ENCODE measurements around the gene OR51G2.

OR51G2 gene

DNA sequence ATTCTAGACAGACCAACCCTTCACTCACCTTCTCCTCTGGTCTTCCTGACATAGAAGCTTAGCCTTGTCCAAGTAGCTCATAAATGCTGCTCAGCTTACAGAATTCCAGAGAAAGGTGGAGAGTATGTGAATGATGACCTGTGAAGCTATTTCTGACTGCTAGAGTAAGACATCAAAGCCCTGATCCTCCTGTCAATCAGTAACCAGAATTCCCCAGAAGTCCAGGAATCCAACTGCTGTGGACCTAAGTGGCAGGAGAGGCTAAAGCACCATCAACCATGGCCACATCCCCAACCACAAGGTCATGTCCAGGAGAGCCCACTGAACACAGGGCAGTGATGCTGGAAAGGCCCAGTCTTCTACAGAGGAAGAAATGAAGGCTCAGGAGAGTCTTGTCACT, 2.6 kb downstream of the OR51G2 start:
- no peaks in the 10 kb centered on the region for H3K36me3 ChIP-seq (ENCODE audit: control insufficient read depth, insufficient read depth, low read length)
- H3K4me3 ChIP-seq (ENCODE audit: low read depth, low read length): no peak overlapping the region
- H3K27me3 ChIP-seq (ENCODE audit: control insufficient read depth, insufficient read depth, low read length): no peaks in the 10 kb centered on the region
- no peaks in the 10 kb centered on the region for H3K9me3 ChIP-seq (ENCODE audit: control insufficient read depth, insufficient read depth, low read length)
- no peaks in the 10 kb centered on the region for H3K4me1 ChIP-seq (ENCODE audit: control insufficient read depth, insufficient read depth, low read length)
- H3K9ac ChIP-seq (ENCODE audit: low read depth, low read length): no peak overlapping the region

DNA sequence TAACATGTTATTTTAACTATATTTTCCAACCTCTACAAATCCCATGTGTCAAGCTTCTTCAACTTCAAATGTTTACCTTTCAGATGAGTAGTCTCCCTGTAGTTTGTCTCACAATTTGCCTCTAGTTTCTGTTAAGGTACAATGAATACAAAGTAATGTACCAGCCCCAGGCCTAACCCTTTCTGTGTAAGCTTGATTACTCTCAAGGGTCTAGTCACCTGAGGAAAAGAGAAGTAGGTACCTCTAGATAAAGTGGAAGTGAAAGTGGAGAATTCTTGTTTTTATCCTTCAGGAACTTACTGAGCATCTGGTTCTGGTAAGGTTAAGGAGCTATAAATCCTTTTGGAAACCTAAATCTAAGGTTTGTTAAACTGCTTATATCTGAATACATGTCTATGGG, 15.7 kb downstream of the OR51G2 start, which contains the start of gene OR51A7:
TSS of gene OR51A7 (plus strand) at position 300 of the 400 bp plus-strand sequence. CDS start 3,587 bp downstream, outside the sequence.
- Histone ChIP-seq H3K27me3 (ENCODE audit: control insufficient read depth, insufficient read depth, low read length) (no peaks in the 10 kb centered on the region), H3K9me3 (ENCODE audit: control insufficient read depth, insufficient read depth, low read length) (no peaks in the 10 kb centered on the region)

DNA sequence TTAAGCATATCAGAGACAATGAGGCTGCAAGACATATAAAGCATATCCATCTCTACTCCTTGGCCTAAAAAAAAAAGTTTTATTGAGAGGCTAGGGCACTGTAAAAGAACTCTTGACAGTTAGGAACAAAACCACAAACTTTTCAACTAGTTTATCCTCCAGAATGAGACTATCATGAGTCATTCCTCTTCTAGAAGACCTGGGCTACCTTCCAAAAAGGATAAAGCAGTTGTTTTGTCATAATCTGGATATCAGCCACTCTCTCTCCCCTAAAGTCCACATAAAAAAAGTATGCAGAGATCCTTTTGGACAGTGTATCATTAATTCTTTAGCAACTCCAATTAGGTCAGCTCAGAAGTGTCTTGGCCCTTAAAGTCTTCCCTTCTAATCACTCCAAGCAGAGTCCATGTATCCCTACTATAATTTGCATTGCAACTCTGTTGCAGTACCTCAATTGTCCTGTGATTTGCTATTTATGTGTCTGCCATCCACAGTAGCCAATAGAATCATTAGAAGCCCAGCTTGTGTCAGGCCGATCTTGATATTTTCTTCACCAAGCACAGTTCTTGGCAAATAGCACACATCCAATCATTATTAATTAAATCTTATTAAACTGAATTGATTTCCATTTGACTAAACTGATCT, 27.0 kb downstream of the OR51G2 start:
- Histone ChIP-seq H3K4me1 (ENCODE audit: control insufficient read depth, insufficient read depth, low read length) (no peaks in the 10 kb centered on the region), H3K9ac (ENCODE audit: low read depth, low read length) (no peak overlapping the region), H3K9me3 (ENCODE audit: control insufficient read depth, insufficient read depth, low read length) (no peaks in the 10 kb centered on the region), H3K27me3 (ENCODE audit: control insufficient read depth, insufficient read depth, low read length) (no peaks in the 10 kb centered on the region), H3K4me3 (ENCODE audit: low read depth, low read length) (no peak overlapping the region), H3K36me3 (ENCODE audit: control insufficient read depth, insufficient read depth, low read length) (no peaks in the 10 kb centered on the region)

More for the DNA sequence above, 15.7 kb downstream of the OR51G2 start, which contains the start of gene OR51A7:
- Histone ChIP-seq H3K4me1 (ENCODE audit: control insufficient read depth, insufficient read depth, low read length) (no peaks in the 10 kb centered on the region), H3K4me3 (ENCODE audit: low read depth, low read length) (no peak within 1 kb of the TSS), H3K36me3 (ENCODE audit: control insufficient read depth, insufficient read depth, low read length) (no peaks in the 10 kb centered on the region), H3K9ac (ENCODE audit: low read depth, low read length) (no peak within 1 kb of the TSS)

DNA sequence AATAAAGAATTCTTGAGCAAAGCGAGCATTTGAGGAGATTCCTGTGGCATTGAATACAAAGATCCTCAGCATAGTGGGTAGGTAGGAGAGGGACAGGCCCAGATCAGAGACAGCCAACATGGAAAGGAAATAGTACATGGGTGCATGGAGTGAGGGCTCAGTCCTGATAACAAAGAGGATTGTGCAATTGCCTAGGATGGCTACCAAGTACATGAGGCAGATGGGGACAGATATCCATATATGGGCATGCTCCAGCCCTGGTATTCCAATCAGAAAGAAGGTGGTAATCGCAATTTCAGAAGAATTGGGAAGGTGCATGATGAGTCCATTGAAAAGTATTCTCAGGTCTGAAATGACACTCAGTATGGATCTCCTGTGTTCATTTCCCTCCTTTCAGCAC, 28.9 kb downstream of the OR51G2 start:
- Histone ChIP-seq H3K27me3 (ENCODE audit: control insufficient read depth, insufficient read depth, low read length) (no peaks in the 10 kb centered on the region), H3K36me3 (ENCODE audit: control insufficient read depth, insufficient read depth, low read length) (no peaks in the 10 kb centered on the region), H3K4me1 (ENCODE audit: control insufficient read depth, insufficient read depth, low read length) (no peaks in the 10 kb centered on the region), H3K4me3 (ENCODE audit: low read depth, low read length) (no peak overlapping the region), H3K9me3 (ENCODE audit: control insufficient read depth, insufficient read depth, low read length) (no peaks in the 10 kb centered on the region), H3K9ac (ENCODE audit: low read depth, low read length) (no peak overlapping the region)

DNA sequence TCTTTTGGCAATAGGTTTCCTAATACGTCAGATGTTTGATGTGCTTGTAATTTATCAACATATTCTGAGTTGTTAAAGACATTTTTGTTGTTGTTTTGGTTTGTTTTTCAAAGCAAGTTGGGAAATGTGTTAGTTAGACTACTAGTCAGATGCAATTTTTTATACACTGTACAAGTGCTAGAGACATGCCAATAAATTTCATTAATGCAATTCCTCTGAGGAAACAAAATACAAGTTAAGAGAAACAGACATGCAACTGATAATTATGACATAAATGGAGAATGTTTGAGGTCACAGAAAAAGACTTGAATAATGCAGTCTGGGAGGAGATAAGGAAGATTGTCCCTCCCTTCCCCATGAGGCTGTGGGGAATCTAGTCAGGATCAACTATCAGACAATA, 31.6 kb downstream of the OR51G2 start:
- H3K27me3 ChIP-seq (ENCODE audit: control insufficient read depth, insufficient read depth, low read length): no peaks in the 10 kb centered on the region
- no peak overlapping the region for H3K4me3 ChIP-seq (ENCODE audit: low read depth, low read length)
- no peaks in the 10 kb centered on the region for H3K36me3 ChIP-seq (ENCODE audit: control insufficient read depth, insufficient read depth, low read length)
- H3K9ac ChIP-seq (ENCODE audit: low read depth, low read length): no peak overlapping the region
- H3K9me3 ChIP-seq (ENCODE audit: control insufficient read depth, insufficient read depth, low read length): no peaks in the 10 kb centered on the region
- no peaks in the 10 kb centered on the region for H3K4me1 ChIP-seq (ENCODE audit: control insufficient read depth, insufficient read depth, low read length)

DNA sequence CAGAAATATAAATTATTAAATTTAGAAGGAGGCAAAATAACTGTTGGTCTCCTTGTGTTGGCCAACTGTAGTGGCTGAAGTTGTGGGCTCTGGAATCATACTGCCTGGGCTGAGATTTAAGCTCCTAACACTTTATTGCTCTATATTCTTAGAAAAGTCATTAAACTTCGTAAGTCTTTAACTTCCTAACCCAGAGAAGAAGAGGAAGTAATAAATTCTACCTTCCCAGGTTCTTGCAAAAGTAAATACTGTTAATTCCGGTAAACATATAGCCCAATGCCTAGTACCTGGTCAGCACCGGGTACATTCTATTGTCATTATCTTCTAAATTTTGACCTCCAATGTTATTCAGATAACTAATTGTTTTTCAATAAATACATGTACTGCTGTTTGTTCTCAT, 33.0 kb downstream of the OR51G2 start:
- no peak overlapping the region for H3K4me3 ChIP-seq (ENCODE audit: low read depth, low read length)
- no peaks in the 10 kb centered on the region for H3K9me3 ChIP-seq (ENCODE audit: control insufficient read depth, insufficient read depth, low read length)
- H3K4me1 ChIP-seq (ENCODE audit: control insufficient read depth, insufficient read depth, low read length): no peaks in the 10 kb centered on the region
- H3K9ac ChIP-seq (ENCODE audit: low read depth, low read length): no peak overlapping the region
- H3K36me3 ChIP-seq (ENCODE audit: control insufficient read depth, insufficient read depth, low read length): no peaks in the 10 kb centered on the region
- no peaks in the 10 kb centered on the region for H3K27me3 ChIP-seq (ENCODE audit: control insufficient read depth, insufficient read depth, low read length)

DNA sequence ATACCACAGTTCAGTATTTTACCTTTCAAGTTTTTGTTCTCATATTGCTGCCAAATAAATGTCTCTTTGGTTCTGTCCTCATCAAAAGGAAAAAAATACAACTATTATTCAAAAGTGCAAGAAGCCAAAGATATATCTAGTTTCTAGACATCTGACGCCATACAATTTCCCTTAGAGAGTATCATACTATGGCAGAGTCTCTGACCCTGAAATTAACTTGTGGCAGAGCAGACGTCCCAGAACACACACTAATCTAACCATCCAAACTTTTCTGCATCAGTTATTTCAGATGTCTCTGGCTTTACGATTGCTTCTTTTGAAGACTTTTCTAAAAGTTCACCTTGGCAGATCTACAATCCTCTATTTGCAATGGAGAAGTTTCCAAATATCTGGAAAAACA, 34.8 kb downstream of the OR51G2 start:
- no peaks in the 10 kb centered on the region for H3K9me3 ChIP-seq (ENCODE audit: control insufficient read depth, insufficient read depth, low read length)
- no peaks in the 10 kb centered on the region for H3K4me1 ChIP-seq (ENCODE audit: control insufficient read depth, insufficient read depth, low read length)
- no peaks in the 10 kb centered on the region for H3K36me3 ChIP-seq (ENCODE audit: control insufficient read depth, insufficient read depth, low read length)
- H3K27me3 ChIP-seq (ENCODE audit: control insufficient read depth, insufficient read depth, low read length): no peaks in the 10 kb centered on the region
- H3K4me3 ChIP-seq (ENCODE audit: low read depth, low read length): no peak overlapping the region
- H3K9ac ChIP-seq (ENCODE audit: low read depth, low read length): no peak overlapping the region

DNA sequence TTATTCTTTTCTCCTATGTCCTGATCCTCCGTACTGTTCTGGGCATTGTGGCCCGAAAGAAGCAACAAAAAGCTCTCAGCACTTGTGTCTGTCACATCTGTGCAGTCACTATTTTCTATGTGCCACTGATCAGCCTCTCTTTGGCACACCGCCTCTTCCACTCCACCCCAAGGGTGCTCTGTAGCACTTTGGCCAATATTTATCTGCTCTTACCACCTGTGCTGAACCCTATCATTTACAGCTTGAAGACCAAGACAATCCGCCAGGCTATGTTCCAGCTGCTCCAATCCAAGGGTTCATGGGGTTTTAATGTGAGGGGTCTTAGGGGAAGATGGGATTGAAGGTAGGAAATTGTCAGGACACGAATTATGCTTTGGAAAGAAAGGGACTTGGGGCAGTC, 36.6 kb downstream of the OR51G2 start:
- H3K27me3 ChIP-seq (ENCODE audit: control insufficient read depth, insufficient read depth, low read length): no peaks in the 10 kb centered on the region
- no peaks in the 10 kb centered on the region for H3K36me3 ChIP-seq (ENCODE audit: control insufficient read depth, insufficient read depth, low read length)
- H3K9ac ChIP-seq (ENCODE audit: low read depth, low read length): no peak overlapping the region
- H3K4me1 ChIP-seq (ENCODE audit: control insufficient read depth, insufficient read depth, low read length): no peaks in the 10 kb centered on the region
- H3K9me3 ChIP-seq (ENCODE audit: control insufficient read depth, insufficient read depth, low read length): no peaks in the 10 kb centered on the region
- H3K4me3 ChIP-seq (ENCODE audit: low read depth, low read length): no peak overlapping the region

DNA sequence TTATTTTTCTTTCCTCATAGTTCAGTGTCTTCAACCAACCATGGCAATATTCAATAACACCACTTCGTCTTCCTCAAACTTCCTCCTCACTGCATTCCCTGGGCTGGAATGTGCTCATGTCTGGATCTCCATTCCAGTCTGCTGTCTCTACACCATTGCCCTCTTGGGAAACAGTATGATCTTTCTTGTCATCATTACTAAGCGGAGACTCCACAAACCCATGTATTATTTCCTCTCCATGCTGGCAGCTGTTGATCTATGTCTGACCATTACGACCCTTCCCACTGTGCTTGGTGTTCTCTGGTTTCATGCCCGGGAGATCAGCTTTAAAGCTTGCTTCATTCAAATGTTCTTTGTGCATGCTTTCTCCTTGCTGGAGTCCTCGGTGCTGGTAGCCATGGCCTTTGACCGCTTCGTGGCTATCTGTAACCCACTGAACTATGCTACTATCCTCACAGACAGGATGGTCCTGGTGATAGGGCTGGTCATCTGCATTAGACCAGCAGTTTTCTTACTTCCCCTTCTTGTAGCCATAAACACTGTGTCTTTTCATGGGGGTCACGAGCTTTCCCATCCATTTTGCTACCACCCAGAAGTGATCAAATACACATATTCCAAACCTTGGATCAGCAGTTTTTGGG, 37.2 kb downstream of the OR51G2 start, which contains the start of gene OR51T1:
TSS of gene OR51T1 (plus strand) at position 41 of the 641 bp plus-strand sequence. CDS start at position 41, 0 bp downstream.
- H3K27me3 ChIP-seq (ENCODE audit: control insufficient read depth, insufficient read depth, low read length): no peaks in the 10 kb centered on the region

DNA sequence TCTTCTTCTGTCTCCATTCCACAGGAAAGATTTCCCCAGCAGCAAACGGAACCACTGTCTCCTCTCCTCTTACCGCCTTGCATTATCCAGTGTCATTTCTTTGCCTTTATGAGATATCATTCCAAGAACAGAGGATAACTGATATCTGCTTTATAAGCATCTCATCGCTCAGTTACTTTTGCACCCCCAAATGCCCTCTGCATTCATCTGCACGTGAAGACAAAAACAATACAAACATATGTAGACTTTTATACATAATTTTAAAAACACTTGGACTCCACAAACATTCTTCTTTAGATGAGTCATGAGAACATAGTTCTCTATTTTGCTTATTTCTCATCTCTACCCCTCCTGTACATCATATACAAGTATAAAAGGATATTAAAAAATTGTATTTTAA, 38.0 kb downstream of the OR51G2 start:
- Histone ChIP-seq H3K9me3 (ENCODE audit: control insufficient read depth, insufficient read depth, low read length) (no peaks in the 10 kb centered on the region), H3K9ac (ENCODE audit: low read depth, low read length) (no peak overlapping the region), H3K36me3 (ENCODE audit: control insufficient read depth, insufficient read depth, low read length) (no peaks in the 10 kb centered on the region), H3K27me3 (ENCODE audit: control insufficient read depth, insufficient read depth, low read length) (no peaks in the 10 kb centered on the region), H3K4me1 (ENCODE audit: control insufficient read depth, insufficient read depth, low read length) (no peaks in the 10 kb centered on the region), H3K4me3 (ENCODE audit: low read depth, low read length) (no peak overlapping the region)

More for the DNA sequence above, 37.2 kb downstream of the OR51G2 start, which contains the start of gene OR51T1:
- Histone ChIP-seq H3K4me1 (ENCODE audit: control insufficient read depth, insufficient read depth, low read length) (no peaks in the 10 kb centered on the region), H3K4me3 (ENCODE audit: low read depth, low read length) (no peak within 1 kb of the TSS), H3K9me3 (ENCODE audit: control insufficient read depth, insufficient read depth, low read length) (no peaks in the 10 kb centered on the region), H3K9ac (ENCODE audit: low read depth, low read length) (no peak within 1 kb of the TSS), H3K36me3 (ENCODE audit: control insufficient read depth, insufficient read depth, low read length) (no peaks in the 10 kb centered on the region)

DNA sequence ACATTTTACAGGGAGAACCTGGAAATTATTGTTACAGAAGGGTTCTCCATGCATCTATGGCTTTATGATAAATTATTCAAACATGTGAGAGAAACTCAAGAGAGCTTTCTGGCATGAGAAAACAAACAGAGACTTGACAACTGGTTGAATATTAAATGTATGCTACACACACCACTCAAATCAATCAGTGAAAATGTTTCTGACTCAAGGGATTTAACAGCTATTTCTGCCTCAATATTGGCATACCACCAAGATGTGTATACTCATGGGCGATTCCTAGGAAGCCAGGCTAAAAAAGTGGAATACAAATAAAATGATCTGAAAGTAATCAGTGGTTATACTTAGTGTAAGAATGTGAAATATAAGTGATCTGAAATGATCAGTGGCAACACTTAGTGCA, 53.3 kb downstream of the OR51G2 start:
- no peak overlapping the region for H3K9ac ChIP-seq (ENCODE audit: low read depth, low read length)

DNA sequence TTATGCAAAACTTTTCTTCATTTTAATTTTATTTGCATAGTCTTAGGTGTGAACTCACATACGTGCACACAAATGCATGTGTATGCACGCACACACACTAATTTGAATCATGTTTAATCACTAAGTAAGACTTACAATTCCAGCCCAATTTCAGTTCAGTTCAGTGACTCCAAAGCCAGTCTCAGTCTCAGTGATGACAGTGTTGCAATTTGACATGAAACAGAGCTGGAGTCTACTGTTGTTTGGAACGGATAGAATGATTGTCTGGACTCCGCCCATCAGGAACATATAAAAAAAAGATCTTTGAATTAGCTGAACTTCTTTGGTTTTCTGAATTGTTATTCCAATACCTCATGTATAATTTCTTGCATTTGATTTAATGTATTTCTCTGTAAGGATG, 55.3 kb downstream of the OR51G2 start:
- Histone ChIP-seq H3K9me3 (ENCODE audit: control insufficient read depth, insufficient read depth, low read length) (no peaks in the 10 kb centered on the region), H3K27me3 (ENCODE audit: control insufficient read depth, insufficient read depth, low read length) (no peaks in the 10 kb centered on the region), H3K4me3 (ENCODE audit: low read depth, low read length) (no peak overlapping the region), H3K9ac (ENCODE audit: low read depth, low read length) (no peak overlapping the region), H3K36me3 (ENCODE audit: control insufficient read depth, insufficient read depth, low read length) (no peaks in the 10 kb centered on the region), H3K4me1 (ENCODE audit: control insufficient read depth, insufficient read depth, low read length) (peaks cover 11% of the 10 kb centered on the region)

More for the DNA sequence above, 53.3 kb downstream of the OR51G2 start:
- Histone ChIP-seq H3K27me3 (ENCODE audit: control insufficient read depth, insufficient read depth, low read length) (no peaks in the 10 kb centered on the region), H3K36me3 (ENCODE audit: control insufficient read depth, insufficient read depth, low read length) (no peaks in the 10 kb centered on the region), H3K9me3 (ENCODE audit: control insufficient read depth, insufficient read depth, low read length) (no peaks in the 10 kb centered on the region), H3K4me1 (ENCODE audit: control insufficient read depth, insufficient read depth, low read length) (peaks cover 11% of the 10 kb centered on the region), H3K4me3 (ENCODE audit: low read depth, low read length) (no peak overlapping the region)
